Cardiac muscle cell (in vitro differentiated cells and primary cell): Measurements from ENCODE around the gene EMILIN1. TPM values are rescaled to one million over a fixed set of nuclear protein-coding genes. Genes with fewer than 3 reads are reported as not detected.

ENCODE experiments used
- DNase-seq, 2 donors: peaks; one replicate each; pipeline versions ENCODE4 v3.0.0 to v3.0.0-alpha.2; 2010 to 2017; ENCODE audit warnings: low read depth in 1 of 2, low spot score in 1 of 2
- H3K27ac ChIP-seq: fragments of 200-600 bp; sonication (generic); 2 replicates; pipeline ENCODE4 v1.5.1; 2016
- H3K27me3 ChIP-seq: fragments of 200-600 bp; sonication (generic); 2 replicates; pipeline ENCODE4 v1.6.0; 2016; ENCODE audit warnings: control low read depth
- H3K36me3 ChIP-seq: fragments of 200-600 bp; sonication (generic); 2 replicates; pipeline ENCODE4 v1.5.1; 2016; ENCODE audit warnings: control low read depth
- H3K4me1 ChIP-seq: fragments of 200-600 bp; sonication (generic); 2 replicates; pipeline ENCODE4 v1.8.1; 2017; ENCODE audit warnings: low read depth, mild to moderate bottlenecking, mixed run types
- H3K4me3 ChIP-seq: fragments of 200-600 bp; sonication (generic); 2 replicates; pipeline ENCODE4 v1.5.1; 2016; ENCODE audit warnings: mild to moderate bottlenecking
- H3K9me3 ChIP-seq: fragments of 200-600 bp; sonication (generic); 2 replicates; pipeline ENCODE4 v1.5.1; 2017; ENCODE audit warnings: low read depth, mild to moderate bottlenecking, control low read depth
- polyA plus RNA-seq: library from polyadenylated mRNA; unstranded; fragments of >200 nt; fragmentation: Nextera tagmentation; extraction: Ambion mirVana; gene quantifications from 2 replicates; pipeline ENCODE4 v1.2.1, GENCODE V29; 2016
- total RNA-seq: library from RNA; depleted of rRNA; stranded (reverse); fragments of >200 nt; gene quantifications from 2 replicates; pipeline ENCODE4 v1.2.3, GENCODE V29; 2016
- TF ChIP-seq, protein P1 (sequence below): IDR thresholded peaks from 2 replicates; pipeline ENCODE4 v1.5.1; 2012; ENCODE audit warnings: low read depth, mild to moderate bottlenecking, low read length

Gene EMILIN1
- total and polyA plus RNA-seq, 2 experiments from 2014 or later = 15.6 to 18.5 TPM

DNA sequence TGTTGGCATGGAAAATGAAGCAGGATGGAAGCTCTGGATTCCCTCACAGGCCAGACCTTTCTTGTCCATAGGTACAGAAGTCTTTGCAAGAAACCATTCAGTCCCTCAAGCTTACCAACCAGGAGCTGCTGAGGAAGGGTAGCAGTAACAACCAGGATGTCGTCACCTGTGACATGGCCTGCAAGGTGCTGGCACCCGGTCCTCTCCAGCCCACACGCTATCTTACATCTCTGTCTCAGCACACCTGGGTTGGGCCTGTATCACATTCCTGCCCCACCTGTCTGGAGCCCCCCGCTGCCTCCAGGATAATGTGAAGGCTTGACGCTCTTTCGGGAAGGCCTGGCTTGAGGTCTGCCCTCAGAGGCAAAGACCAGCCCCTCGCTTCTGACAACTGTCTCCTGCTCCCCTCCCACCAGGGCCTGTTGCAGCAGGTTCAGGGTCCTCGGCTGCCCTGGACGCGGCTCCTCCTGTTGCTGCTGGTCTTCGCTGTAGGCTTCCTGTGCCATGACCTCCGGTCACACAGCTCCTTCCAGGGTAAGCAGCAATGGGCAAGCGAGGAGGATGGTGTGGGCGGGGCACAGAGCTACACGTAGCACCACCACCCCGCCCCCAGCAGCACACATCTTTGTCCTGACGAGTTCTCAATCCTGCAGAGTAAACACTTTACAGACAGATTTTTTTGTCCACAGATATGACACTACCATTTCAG is 39.6 kb upstream of the EMILIN1 start:
- peaks cover 1% of the 10 kb centered on the region for H3K4me1 ChIP-seq
- H3K27ac ChIP-seq = no peak overlapping the region
- no peak overlapping the region for H3K4me3 ChIP-seq
- H3K27me3 ChIP-seq = no peaks in the 10 kb centered on the region
- peaks cover 41% of the 10 kb centered on the region for H3K36me3 ChIP-seq
- TF ChIP-seq, protein P1, sequence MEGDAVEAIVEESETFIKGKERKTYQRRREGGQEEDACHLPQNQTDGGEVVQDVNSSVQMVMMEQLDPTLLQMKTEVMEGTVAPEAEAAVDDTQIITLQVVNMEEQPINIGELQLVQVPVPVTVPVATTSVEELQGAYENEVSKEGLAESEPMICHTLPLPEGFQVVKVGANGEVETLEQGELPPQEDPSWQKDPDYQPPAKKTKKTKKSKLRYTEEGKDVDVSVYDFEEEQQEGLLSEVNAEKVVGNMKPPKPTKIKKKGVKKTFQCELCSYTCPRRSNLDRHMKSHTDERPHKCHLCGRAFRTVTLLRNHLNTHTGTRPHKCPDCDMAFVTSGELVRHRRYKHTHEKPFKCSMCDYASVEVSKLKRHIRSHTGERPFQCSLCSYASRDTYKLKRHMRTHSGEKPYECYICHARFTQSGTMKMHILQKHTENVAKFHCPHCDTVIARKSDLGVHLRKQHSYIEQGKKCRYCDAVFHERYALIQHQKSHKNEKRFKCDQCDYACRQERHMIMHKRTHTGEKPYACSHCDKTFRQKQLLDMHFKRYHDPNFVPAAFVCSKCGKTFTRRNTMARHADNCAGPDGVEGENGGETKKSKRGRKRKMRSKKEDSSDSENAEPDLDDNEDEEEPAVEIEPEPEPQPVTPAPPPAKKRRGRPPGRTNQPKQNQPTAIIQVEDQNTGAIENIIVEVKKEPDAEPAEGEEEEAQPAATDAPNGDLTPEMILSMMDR = no peak
- H3K9me3 ChIP-seq = no peaks in the 10 kb centered on the region
- no peak for DNase-seq

DNA sequence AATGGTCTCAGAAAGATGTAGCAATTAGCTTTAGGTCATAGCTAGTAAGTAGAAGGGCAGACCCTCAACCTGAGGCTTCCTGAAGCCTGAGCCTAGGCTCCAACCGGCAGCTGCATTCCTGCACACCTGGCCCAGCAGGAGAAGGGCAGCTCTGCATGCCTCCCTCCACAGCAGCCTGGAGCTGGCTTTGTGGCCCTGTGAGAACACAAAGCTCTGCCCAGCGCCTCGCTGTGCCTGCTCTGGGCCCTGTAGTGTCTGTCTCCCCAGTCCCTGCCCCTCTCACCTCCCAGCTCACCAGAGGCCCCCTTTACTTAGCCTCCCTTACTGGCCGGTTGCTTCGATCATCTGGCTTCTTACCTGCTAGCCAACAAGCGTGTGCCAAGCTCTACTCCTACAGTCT is 39.0 kb upstream of the EMILIN1 start:
- H3K9me3 ChIP-seq = no peaks in the 10 kb centered on the region

DNA sequence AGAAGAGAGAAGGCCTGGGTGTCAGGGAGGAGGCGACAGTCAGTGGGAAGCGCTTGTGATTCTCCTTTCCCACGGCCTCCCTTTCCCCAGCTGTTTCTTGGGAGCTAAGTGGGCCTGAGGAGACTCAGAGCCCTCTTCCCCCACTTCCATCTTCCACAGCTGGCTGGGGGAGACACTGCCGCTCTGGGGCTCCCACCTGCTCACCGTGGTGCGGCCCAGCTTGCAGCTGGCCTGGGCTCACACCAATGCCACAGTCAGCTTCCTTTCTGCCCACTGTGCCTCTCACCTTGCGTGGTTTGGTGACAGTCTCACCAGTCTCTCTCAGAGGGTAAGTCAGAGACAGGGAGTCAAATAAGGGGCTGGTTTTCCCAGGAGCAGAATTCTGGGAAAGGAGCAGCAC is 38.5 kb upstream of the EMILIN1 start:
- no peak for DNase-seq
- TF ChIP-seq, protein P1 = no peak
- no peaks in the 10 kb centered on the region for H3K27me3 ChIP-seq
- peaks cover 38% of the 10 kb centered on the region for H3K36me3 ChIP-seq
- no peak overlapping the region for H3K4me3 ChIP-seq
- no peaks in the 10 kb centered on the region for H3K4me1 ChIP-seq
- H3K27ac ChIP-seq = no peak overlapping the region
- no peaks in the 10 kb centered on the region for H3K9me3 ChIP-seq

More for the DNA sequence above, 39.0 kb upstream of the EMILIN1 start:
- Histone ChIP-seq H3K4me1 (no peaks in the 10 kb centered on the region), H3K27me3 (no peaks in the 10 kb centered on the region), H3K4me3 (no peak overlapping the region), H3K36me3 (peaks cover 41% of the 10 kb centered on the region), H3K27ac (no peak overlapping the region)
- DNase-seq = no peak
- TF ChIP-seq, protein P1 = no peak

DNA sequence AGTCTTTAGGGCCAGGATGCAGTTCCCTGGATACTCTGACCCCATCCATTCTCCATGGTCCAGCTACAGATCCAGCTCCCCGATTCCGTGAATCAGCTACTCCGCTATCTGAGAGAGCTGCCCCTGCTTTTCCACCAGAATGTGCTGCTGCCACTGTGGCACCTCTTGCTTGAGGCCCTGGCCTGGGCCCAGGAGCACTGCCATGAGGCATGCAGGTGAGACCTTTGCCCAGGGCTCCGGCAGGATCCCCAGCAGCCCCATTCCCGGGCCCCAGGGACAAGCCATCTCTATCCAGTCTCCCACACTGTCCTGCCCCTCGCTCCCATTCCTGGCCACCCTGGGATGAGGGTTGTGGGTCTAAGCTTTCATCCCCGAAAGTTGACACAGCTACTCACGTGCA is 38.1 kb upstream of the EMILIN1 start:
- no peak overlapping the region for H3K27ac ChIP-seq
- H3K4me3 ChIP-seq = no peak overlapping the region
- H3K4me1 ChIP-seq = no peaks in the 10 kb centered on the region
- no peak for DNase-seq
- TF ChIP-seq, protein P1 = no peak
- H3K36me3 ChIP-seq = peaks cover 34% of the 10 kb centered on the region
- no peaks in the 10 kb centered on the region for H3K27me3 ChIP-seq
- no peaks in the 10 kb centered on the region for H3K9me3 ChIP-seq

DNA sequence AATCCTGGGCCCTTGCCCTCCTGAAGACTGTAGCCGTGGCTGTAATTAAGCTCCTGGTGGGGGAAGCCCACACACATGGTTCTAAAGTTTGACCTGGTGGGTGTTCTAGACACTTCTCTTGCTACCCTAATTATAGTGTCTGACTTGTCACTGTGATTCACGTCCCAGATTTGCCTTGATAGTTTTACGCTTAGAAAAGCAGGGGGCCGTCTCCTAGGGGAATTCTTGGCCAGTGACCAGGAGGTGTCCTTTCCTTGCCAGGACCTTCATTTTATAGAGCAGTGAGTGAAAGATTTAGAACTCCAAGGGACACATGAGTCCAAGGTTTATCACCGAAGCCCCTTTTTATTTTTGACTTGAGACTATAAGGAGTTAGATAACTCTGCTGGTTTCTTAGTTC is 36.7 kb upstream of the EMILIN1 start:
- H3K27ac ChIP-seq = peak overlapping the region; percentile 68
- H3K36me3 ChIP-seq = peaks cover 21% of the 10 kb centered on the region
- no peak for DNase-seq
- H3K4me3 ChIP-seq = no peak overlapping the region
- no peaks in the 10 kb centered on the region for H3K4me1 ChIP-seq
- TF ChIP-seq, protein P1 = no peak
- H3K27me3 ChIP-seq = no peaks in the 10 kb centered on the region
- no peaks in the 10 kb centered on the region for H3K9me3 ChIP-seq
